Islet of Langerhans (tissue), 1 donor: Measurements from ENCODE around the gene UAP1L1.
"Not testable (repeated sequence)": the region's sequence is repeated elsewhere in the genome, so short reads cannot be mapped to it uniquely, and the experiment has no call there.

Experiments used
- FAIRE-seq: peaks from one replicate; lab custom pipeline; 2011; peaks lifted over from hg19 to GRCh38; lab: Jason Lieb, UNC

Gene UAP1L1

GRCh38 chr9:137057545-137057944 is 19.8 kb upstream of the UAP1L1 start:
- FAIRE-seq = no peak

DNA sequence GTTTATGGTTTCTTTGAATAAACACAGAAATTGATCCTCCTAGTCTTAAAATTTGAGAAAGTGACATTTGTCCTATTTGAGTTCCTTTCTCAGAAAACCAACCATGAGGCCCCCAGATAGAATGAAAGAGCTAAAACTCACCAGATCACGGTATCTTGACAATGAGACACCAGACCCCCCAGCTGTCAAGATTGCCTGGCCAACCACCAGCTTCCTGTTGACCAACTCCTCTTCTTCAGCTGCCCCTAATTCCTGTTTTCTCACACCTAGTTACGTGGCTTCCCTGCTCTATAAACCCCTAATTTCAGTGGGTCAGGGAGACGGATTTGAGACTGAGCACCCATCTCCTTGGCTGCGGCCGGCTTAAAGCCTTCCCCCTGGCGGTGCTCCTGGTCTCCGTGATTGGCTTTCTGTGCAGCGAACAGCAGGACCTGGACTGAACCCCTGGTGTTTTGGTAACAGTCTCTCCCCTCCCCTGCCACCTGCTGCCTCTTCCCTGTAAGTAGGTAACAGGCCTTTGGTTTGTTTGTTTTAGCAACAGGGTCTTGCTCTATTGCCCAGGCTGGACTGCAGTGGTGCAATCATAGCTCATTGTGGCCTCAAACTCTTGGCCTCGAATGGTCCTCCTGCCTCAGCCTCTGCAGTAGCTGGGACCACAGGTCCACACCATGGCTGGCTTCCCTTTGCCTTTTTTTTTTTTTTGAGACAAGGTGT is 18.6 kb upstream of the UAP1L1 start:
- FAIRE-seq = no peak

DNA sequence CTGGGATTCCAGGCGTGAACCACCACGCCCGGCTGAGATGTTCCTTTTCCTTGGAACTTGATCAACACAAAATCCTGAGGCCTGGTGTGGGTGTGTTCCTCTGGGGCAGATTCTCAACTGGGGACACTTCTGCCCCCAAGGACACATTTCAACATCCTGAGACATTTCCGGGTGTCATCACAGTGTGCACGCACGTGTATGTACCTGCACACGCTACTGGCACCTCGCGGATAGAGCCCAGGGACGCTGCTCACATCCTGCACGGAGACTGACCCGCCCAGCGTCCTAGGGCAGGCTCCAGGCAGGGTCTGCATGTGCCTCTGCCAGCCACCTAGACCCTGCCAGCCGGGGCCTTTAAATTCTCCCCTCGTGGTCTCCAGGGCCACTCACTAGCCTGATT is 14.9 kb upstream of the UAP1L1 start:
- FAIRE-seq = no peak

DNA sequence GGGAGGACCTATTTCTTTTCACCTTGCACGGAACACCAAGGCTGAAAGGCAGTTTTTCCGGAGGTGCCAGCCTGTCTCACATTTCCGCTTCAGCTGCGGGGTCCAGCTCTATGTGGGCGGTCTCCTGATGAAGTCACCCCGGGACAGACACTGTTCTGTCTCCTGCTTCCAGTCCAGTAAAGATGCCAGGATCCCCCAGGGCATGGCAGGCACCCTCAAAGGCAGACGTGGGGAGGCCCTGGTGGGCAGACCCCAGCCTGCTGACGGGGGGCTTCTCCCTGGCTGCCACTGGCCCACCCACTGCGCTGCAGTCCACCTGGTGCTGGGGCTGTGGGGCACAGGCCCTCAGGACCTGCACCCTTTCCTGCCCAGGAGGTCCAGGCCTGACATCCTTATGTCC is 14.5 kb upstream of the UAP1L1 start:
- FAIRE-seq = not testable (repeated sequence)

- FAIRE-seq = no peak
Observed at GRCh38 chr9:137063311-137064026, 13.8 kb upstream of the UAP1L1 start.

GRCh38 chr9:137064027-137064879 is 13.1 kb upstream of the UAP1L1 start:
- no peak for FAIRE-seq

DNA sequence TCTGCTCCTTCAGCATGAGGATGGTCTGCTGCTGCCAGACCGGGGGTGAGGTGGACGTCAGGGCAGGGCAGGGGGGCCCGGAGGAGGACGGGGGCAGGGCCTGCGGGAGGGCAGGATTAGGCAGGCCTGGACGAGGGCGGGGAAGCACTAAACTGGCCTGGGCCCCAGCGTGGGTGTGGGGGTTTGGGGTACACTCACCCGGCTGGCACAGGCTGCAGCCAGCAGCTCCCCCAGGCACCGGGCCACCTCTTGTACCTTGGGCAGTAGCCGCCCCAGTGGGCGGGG is 12.5 kb upstream of the UAP1L1 start:
- no peak for FAIRE-seq

- no peak for FAIRE-seq
Observed at GRCh38 chr9:137065336-137065967, 11.9 kb upstream of the UAP1L1 start.

- no peak for FAIRE-seq
Observed at GRCh38 chr9:137066096-137066861, 11.0 kb upstream of the UAP1L1 start.

GRCh38 chr9:137067860-137068538 is 9.3 kb upstream of the UAP1L1 start:
- FAIRE-seq = no peak

GRCh38 chr9:137068539-137069507 is 8.5 kb upstream of the UAP1L1 start:
- FAIRE-seq = no peak

- FAIRE-seq = no peak
Observed at GRCh38 chr9:137069508-137070091, 7.7 kb upstream of the UAP1L1 start.

DNA sequence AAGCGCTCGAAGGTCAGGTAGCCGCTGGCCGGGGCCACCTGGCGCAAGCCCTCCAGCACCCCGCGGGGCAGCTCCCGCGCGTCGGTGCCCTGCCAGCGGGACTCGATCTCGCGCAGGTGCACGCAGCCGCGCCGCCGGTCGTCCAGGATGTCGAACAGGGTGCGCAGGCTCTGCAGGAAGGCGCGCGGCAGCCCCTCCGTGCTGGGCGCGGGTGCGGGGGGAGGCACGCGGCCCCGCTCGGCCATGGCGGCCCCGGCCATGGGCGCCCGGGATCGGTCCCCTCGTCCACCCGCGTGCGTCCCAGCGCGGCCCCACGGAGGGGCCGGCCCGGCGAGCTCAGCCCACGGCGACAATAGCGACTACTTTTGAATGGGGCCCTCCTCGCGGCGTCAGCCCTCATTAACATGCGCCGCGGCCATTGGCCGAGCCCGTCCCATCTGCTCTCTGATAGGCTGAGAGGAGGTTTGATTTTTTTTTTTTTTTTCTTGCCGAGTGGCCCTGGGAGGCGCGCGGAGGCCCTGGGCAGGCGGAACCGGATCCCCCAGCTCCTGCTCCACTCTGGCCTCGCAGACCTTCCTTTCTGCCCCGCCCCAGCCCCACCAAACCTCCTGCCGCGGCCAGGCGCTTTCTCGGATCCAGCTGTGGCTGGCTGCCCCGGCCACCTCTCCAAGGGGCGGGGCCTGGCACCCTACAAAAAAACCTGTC is 7.0 kb upstream of the UAP1L1 start, which contains the start of gene SAPCD2:
SAPCD2 (minus strand) TSS at position 357 of the 705 bp plus-strand sequence; CDS start at position 260, 97 bp downstream.
- peak; percentile 95 for FAIRE-seq

GRCh38 chr9:137070906-137071275 is 6.4 kb upstream of the UAP1L1 start:
- no peak for FAIRE-seq

GRCh38 chr9:137071282-137071681 is 6.0 kb upstream of the UAP1L1 start:
- FAIRE-seq = no peak

GRCh38 chr9:137073992-137074399 is 3.3 kb upstream of the UAP1L1 start:
- FAIRE-seq = no peak

DNA sequence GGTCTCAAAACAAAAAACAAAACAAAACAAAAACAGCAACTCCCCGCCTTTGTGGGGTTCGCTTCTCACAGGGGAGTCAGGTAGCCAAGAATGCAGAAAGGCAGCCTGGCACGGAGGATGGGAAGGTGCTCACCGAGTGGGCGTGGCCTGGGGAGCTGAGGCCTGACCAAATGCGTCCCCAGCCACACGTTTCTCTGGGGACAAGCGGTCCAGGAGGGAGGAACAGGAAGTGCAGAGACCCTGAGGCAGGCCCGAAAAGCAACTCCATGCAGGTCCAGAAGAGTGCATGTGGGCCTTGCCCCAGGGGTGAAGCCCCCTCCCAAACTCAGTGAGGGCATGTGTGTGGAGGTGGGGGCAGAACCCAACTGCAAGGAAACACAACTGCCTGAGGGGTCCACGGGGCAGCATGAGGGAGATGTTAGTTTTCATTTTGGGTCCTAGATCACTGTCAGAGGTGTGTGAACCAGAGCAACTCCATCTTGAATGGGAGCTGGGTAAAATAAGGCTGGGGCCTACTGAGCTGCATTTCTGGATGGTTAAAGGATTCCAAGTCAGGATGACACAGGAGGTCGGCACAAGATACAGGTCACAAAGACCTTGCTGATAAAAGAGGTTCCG is 2.6 kb upstream of the UAP1L1 start:
- no peak for FAIRE-seq

GRCh38 chr9:137075275-137075775 is 2.0 kb upstream of the UAP1L1 start:
- FAIRE-seq = no peak
